DND-41 (cell line): ENCODE results near the gene CLNK.

Experiments
- EZH2 ChIP-seq: IDR thresholded peaks from 3 replicates; pipeline ENCODE4 v1.6.1; 2012; ENCODE audit warnings: borderline replicate concordance, low read depth, mild to moderate bottlenecking, moderate library complexity, low read length, inconsistent platforms; ENCODE audit not compliant: severe bottlenecking
- TF ChIP-seq, protein P1 (sequence below): IDR thresholded peaks from 2 replicates; pipeline ENCODE4 v1.5.1; 2012; ENCODE audit warnings: borderline replicate concordance, low read length, moderate library complexity, mild to moderate bottlenecking; ENCODE audit not compliant: poor library complexity, severe bottlenecking; ENCODE audit errors: extremely low read depth

DNA sequence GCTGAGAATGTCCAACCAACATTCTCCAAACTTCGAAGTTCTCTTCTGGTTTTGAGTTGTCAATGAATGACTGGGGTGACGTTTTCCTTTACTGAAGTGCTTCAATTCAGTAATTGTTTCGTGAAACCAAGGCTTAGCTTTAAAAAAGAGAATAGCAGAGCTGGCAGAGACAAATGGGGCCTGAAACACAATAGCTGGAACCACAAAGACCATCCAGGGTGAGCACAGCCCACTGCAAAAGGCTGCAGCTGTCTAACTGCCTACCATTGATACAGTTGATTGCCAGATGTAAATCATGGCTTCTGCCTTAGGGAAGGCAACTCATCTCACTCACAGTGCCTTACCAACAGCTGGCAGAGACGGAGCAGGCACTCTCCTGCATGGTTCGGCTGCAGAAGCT, 148.7 kb downstream of the CLNK start:
- TF ChIP-seq, protein P1, sequence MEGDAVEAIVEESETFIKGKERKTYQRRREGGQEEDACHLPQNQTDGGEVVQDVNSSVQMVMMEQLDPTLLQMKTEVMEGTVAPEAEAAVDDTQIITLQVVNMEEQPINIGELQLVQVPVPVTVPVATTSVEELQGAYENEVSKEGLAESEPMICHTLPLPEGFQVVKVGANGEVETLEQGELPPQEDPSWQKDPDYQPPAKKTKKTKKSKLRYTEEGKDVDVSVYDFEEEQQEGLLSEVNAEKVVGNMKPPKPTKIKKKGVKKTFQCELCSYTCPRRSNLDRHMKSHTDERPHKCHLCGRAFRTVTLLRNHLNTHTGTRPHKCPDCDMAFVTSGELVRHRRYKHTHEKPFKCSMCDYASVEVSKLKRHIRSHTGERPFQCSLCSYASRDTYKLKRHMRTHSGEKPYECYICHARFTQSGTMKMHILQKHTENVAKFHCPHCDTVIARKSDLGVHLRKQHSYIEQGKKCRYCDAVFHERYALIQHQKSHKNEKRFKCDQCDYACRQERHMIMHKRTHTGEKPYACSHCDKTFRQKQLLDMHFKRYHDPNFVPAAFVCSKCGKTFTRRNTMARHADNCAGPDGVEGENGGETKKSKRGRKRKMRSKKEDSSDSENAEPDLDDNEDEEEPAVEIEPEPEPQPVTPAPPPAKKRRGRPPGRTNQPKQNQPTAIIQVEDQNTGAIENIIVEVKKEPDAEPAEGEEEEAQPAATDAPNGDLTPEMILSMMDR: no peak
- TF ChIP-seq EZH2: no peak
